Measurements from ENCODE around the gene PTGDS.

Gene PTGDS

DNA sequence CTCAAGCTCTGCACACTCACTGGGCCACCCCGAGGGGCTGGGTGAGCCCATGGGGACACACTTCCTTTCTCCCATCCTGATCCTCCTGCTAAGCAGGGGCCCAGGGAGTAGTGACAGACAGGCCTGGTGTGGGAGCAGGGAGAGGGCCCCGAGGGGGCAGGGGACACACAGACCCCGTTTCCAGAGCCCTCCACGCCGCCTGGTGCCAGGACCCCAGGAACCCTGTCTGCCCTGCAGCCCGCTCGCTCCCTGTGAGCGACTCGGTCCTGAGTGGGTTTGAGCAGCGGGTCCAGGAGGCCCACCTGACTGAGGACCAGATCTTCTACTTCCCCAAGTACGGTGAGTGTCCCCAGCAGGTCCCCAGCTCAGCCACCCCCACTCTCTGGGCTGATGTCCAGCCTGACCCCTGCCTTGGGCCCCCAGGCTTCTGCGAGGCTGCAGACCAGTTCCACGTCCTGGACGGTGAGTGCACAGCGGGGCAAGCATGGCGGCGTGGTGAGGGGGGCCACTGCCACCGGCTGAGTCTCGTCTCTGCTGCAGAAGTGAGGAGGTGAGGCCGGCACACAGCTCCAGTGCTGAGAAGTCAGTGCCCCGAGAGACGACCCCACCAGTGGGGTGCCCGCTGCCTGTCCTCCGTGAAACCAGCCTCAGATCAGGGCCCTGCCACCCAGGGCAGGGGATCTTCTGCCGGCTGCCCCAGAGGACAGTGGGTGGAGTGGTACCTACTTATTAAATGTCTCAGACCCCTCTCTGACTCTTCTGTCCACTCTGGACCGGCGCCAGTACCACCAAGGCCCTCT is 30.9 kb upstream of the PTGDS start:
- no peak for DNase-seq

DNA sequence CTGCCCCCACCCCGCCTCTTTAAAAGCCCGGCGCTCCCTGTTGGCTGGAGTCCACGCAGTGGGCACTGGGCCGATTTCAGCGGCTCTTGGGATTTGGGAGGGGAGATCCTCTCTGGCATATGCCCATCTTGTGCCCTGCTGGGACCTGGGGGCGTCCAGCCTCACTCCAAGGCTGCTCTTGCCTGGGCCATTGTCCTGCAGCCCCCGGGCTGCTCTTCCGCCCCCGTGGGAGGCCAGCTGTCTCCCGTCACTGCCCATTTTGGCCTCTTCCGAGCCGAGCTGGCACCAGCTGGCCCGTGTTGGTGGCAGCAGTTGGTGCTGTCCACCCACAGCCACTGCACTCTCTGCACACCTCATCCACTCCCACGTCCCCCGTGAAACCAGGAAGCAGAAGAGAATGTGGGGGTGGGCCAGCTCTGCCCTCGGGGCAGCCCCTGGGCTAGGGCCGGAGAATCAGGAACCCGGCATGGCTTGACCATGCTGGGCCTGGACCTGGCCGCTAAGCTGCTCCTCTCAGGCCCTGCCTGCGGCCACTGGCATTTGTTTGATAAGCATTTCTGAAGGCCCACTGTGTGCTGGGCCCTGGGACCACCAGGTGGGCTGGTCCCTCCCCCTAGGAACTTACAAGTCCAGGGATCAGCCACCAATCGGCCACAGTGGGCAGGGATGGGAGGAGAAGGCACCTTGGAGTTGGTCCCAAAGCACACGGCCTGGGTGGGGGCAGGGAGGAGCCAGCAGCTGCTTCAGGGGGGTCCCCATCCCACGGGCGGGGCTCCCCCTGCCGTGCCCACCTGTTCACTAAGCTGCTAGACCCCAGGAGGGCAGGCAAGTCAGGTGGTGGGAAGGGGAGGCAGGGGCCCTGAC is 30.0 kb upstream of the PTGDS start:
- DNase-seq = no peak

DNA sequence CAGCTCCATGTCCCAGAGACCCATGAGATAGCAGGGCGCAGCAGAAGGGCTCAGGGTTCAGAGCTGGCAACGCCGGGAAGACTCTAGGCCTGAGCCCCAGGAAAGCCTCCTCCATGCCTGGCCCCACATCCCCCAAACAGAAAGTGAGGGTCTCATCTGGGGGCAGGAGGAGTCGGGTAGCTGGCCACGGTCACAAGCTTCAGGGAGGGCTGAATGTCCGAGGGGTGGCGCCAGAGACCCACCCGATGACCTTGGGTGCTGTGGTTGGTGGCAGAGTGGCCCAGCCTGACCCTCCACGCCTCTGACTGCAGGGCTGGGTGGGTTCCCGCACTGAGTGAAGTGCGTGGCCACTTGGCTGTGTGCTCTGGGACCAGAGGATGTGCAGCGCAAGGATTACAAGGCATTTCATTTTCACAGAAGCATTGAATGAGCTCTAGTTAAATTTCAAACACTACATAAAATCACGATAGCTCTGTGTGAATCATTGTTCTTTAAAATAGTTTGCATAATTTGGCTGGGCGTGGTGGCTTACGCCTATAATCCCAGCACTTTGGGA is 29.3 kb upstream of the PTGDS start:
- no peak for DNase-seq

DNA sequence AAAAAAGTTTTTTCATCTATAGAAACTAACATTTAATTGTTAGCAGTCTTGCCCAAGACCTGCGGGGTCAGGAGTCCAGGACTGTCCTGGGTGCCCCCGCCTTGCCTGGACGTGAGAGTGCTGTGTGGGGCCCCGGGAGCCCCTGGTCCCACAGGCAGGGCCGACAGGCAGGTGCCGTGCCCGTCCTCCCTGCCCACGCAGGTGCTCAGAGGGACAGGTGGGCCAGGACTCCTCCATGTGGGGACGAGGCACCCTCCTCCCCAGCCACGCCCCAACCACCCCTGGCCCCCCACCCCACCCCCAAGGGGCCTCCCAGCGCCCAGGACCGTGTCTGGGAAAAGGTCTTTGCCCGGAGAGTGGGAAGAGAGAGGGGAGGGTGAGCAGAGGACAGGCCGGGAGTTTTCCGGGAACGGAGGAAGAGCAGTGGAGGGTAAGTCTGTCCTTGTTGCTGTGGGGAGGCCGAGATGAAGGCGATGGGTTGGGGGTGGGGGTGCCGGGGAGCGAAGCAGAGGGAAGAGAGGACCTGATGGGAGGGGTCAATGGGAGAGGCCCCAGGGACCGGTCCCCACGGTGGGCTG is 28.0 kb upstream of the PTGDS start:
- no peak for DNase-seq

DNA sequence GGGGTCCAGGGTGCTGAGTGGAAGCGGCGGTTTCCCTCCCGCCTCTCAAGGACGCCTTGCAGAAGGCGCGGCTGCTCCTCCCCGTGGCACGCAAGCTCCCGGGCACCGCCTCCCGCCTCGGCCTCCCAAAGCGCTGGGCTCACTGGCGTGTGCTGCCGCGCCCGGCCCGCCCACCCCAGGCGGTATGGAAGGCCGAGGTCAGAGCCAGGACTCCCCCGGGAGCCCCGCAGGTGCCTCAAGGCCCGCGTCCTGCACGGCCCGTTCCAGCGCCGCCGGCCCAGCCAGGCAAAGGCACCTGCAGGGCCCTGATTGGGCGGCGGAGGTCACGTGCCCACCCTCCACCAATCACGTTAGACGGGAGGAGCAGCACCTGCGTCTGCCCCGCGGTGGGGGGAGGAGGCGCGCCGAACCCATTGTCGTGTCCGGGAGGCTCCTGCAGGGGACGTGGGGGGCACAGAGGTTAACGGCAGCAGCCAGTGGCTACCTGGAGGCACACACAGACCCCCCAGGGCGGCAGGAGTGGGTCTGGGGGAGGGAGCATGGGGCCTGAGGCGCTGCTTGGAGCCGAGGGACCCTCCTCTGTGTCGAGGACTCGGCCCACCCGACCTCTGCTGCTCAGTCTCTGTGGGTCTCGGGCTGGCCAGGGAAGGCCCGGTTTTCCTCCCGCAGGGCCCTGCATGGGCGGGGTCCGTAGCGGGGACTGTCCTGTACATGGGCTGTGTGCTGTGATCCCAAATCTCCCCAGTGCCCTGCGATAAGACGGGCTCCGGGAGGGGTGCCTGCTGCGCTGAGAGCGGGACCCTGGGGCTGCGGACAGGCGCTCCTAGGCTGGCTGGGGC is 27.3 kb upstream of the PTGDS start:
- DNase-seq = peak; percentile 88

DNA sequence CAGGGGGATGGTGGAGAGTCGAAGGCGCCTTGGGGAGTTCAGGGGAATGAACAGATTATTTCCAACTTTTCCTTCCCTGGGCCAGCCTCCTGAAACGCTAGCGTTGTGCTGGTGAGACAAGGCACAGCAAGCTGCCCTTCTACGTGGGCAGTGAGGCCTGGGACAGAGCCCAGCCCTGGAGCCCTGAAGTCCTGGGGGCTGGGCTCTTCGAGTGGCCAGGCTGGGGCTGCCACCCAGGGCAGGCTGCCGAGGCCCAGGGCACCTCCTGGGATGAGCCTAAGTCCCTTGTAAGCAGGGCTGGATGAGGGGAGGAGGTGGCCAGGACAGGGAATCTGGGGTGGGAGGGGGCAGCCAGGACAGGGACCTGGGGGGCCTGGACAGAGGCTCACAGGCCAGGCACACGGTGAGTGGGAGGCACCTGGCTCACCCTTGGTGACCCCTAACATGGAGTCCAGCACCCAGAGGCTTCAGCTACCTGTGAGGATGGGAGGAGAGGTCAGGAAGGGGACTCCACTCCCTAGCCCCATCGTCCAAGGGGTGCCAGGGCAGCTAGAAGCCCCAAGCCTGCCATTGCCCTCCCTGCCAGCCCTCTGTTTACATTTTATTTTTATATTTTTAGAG is 26.5 kb upstream of the PTGDS start:
- no peak for DNase-seq

DNA sequence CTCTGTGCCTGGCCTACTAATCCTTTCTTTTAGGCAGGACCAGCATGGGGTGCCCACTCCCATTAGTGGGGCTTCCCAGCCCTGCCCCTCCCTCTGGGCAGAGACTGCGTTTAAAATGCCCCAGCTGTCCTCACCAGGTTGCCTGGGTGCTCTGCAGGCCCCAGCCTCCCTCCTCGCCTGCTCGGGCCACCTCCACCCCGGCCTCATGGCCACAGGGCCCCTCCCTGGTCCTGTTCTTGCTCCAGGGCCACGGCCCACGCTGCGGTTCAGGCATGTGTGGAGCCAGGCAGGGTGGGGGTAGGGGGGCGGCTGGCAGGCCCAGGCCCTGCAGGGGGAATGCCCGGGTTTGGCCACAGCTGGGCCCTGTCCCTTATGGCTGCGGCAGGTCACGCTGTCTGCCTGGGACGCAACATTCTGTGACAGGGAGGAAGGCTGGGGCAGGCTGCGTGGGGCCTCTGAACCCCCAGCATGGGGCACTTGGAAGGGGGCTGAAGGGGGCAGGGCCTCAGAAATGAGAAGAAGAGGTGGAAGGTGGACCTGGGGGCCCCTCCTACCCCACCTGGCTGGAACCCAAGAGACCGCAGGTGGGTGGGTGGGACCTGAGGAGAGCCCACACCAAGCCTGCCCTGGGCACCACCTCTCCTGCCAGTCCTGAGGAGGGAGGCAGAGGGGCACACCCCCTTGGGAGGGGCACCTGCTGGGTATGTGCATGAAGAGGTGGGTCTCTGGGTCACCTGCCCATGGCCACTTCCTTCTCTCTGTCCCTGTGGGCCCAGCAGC is 25.6 kb upstream of the PTGDS start, which contains the start of gene LCN12:
TSS of gene LCN12 (plus strand) at position 733 of the 780 bp plus-strand sequence. CDS start 55 bp downstream, outside the sequence.
- no peak for DNase-seq

DNA sequence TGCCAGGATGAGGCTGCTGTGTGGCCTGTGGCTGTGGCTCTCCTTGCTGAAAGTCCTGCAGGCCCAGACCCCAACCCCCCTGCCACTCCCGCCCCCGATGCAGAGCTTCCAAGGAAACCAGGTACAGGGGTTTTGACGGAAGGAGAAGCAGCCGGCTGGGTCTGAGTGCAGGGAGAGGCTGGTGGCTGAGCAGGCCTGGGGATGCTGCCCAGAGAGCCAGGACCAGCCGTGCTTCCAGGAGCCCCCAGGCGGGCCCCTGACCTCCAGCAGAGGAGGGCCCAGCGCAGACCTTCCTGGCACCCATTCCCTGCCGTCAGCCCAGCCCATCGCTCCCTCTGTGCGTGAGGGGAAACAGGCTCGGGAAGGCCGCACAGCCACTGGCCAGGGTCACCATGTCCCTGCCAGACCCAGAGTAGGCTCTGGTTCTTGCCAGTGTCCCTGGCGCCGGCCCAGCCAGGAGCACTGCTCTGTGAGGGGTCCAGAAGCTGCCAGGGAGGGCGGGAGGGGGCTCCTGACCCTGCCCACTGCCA is 24.9 kb upstream of the PTGDS start:
- DNase-seq = no peak

DNA sequence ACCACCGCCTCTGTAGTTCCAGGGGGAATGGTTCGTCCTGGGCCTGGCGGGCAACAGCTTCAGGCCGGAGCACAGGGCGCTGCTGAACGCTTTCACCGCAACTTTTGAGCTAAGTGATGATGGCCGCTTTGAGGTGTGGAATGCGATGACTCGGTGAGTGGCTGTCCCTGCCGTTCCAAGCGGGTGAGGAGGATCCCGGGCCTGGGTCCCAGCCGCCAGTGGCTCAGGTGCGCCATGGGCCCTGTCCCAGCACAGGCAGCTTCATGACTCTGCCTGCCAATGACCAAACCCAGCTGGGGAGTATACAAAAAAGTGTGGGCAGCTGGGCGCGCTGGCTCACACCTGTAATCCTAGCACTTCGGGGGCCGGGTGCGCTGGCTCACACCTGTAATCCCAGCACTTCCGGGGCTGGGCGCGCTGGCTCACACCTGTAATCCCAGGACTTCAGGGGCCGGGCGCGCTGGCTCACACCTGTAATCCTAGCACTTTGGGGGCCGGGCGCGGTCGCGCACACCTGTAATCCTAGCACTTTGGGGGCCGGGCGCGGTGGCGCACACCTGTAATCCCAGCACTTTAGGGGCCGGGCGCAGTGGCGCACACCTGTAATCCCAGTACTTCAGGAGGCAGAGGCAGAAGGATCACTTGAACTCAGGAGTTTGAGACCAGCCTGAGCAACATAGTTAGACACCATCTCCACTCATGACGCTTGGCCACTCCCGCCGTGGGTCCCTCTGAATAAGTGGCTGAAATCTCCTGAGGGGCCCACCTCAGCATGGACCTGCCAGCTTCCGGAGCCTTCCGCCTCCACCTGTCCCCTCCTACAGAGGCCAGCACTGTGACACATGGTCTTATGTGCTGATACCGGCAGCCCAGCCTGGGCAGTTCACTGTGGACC is 24.2 kb upstream of the PTGDS start:
- DNase-seq = no peak

DNA sequence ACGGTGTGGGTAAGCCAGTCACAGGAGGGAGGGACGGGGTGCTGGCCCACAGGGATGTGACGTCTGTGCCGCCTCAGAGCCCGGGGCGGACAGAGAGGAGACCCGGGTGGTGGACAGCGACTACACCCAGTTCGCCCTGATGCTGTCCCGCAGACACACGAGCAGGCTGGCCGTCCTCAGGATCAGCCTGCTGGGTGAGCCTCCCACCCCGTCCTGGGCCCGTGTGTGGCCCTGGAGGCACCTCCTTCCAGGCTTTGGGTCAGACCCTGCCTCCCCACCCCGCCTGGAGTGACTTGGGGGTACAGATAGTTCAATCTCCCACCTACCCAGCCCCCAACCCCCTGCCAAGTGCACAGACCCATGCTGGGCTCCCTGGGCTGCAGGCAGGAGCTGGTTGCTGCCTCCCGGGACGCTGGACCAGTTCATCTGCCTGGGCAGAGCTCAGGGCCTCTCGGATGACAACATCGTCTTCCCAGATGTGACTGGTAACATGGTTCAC is 23.5 kb upstream of the PTGDS start:
- no peak for DNase-seq

DNA sequence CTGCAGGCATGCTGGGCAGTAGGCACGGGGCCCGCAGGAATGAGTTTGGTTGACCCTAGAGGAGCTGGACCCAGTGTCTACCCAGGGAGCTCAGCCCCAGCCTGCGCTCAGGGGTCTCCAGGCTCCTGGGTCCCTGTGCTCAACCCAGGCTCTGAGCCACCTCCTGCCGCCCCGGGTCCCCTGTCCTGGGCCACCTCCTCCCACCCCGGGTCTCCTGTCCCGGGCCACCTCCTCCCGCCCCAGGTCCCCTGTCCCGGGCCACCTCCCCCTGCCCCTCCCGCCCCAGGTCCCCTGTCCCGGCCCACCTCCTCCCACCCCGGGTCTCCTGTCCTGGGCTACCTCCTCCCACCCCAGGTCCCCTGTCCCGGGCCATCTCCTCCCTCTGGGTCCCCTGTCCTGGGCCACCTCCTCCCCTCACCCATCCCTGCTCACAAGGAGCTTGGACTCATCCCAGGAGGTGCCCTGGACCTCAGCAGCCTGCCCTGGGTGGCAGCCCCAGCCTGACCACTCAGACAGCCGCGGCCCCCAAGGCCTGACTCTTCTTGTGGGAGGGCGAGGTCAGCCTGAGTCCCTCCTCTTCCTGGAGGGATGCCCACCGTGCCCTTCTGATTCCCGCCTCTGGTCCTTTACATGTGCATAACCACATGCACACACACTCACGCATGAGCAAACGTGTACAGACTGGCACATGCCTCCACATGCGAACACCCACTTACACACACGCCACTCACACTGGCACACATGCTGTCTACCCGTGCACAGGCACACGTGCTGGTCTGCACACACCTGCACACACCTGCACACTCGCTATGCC is 22.8 kb upstream of the PTGDS start:
- no peak for DNase-seq

DNA sequence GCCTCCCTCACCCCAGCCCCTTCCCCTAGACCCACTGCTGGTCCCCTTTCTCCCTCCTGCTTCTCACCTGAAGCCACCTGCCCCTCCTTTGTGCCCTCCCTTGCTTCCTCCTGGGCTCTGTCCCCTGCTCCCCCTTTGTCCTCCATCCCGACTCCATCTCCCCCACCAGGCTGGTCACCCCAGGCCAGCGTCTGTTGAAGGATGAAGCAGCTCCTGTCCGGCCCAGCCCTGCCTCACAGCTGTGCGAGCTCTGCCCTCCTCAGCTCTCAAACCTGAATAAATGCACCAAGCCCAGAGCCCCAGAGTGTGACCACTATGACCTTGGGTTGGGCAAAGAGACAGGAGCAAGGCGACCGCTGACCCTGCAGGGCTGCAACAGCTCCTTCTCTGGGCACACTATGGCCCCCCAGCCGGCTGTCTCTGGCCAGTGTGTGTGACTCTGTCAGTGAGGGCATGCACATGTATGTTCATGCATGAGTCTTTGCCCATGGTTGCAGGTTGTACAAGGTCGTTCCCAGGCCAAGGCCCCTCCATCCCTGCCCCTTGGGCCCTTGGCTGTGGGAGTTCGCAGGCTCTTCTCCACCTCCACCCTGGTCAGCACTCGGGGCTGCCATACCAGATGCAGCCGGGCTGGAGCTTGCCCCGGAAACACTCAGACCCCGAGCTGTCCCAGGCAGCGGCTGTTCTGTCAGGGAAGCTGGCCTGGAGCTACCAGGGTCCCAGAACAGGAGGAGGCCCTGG is 21.9 kb upstream of the PTGDS start:
- DNase-seq = no peak

DNA sequence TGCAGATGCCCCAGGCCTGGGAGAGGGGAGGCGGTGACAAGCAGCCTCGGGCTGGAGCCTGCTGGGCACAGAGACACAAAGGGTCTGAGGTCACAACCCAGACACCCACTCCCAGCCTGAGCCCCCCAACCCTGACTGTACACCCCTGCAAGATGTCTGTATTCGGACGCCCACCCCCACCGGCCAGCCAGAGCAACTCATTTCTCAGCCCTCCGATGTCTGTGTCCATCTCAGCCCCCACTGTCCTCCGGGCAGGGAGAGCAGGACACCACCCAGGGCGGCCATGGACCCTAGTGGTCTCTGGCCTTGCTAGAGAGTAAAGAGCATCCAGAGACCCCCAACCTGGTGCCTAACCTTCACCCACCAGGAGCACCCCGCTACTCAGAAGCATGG is 21.4 kb upstream of the PTGDS start:
- DNase-seq = no peak

DNA sequence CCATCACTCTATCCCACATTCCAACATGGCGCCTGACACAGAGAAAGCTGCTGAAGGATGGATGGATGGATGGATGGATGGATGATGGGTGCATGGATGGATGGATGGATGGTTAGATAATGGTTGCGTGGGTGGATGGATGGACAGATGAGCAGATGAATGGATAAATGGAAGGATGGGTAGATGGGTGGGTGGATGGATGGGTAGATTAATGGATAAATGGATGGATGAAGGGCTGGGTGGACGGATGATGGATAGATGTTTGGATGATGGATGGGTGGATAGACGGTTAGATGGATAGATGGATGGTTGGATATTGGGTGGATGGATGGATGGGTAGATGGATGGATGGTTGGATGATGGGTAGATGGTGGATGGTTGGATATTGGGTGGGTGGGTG is 20.7 kb upstream of the PTGDS start:
- no peak for DNase-seq

DNA sequence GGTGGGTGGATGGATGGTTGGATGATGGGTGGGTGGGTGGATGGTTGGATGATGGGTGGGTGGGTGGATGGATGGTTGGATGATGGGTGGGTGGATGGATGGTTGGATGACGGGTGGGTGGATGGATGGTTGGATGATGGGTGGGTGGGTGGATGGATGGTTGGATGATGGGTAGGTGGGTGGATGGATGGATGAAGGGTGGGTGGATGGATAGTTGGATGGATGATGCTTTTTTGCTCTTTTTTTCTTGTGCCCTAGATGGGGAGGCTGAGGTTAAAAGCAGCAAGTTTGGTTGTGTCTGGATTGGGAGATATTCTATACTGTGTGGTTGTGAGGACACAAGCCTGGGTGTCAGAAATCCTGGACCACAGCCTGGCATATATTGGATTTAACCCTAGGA is 19.8 kb upstream of the PTGDS start:
- no peak for DNase-seq

DNA sequence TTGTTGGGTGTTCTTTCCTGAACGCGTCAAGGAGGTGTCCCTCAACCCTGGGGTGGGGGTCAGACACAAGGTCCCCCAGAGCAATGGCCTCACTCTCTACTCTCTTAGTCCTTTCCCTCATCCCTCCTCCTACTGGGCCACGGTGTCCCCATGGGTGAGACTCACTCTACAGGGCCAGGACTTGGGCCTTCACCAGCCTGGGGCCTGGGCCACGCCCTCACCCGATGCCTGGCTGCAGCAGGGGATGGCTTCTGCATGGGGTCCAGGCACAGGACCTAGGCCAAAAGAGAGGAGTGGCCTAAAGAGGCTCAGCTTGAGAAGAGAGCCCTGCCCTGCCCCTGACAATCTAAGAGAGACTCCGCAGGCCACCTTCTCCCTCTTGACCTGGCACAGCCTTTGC is 19.4 kb upstream of the PTGDS start:
- DNase-seq = no peak

DNA sequence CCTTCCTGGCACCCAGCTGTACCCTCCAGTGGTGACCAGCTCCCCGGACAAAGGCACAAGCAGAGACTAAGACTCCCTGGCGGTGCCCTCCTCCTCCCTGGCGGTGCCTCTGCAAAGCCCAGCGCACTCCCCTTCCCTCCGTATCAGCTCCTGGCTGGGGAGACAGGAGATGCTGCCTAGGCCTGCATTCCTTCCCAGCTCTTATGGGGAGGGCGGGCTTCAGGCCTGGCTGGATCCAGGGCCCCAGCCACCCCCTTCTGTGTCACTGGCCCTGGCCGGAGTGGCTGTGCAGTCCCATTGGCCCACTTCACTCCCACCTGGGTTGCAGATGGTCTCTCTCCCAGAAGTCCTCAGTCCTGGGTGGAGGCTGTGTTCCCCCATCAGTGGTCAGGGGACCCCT is 18.8 kb upstream of the PTGDS start:
- DNase-seq = no peak

Data from SHP77 treated with DMSO at 0.1 percent for 48 hours (cell line).